ENCODE measurements around the gene EPHA6.

EPHA6 gene

GRCh38 chr3:96813820-96814650 lies at the start of gene EPHA6:
EPHA6 (plus strand) TSS chr3:96814594.
- no peak for DNase-seq

DNA sequence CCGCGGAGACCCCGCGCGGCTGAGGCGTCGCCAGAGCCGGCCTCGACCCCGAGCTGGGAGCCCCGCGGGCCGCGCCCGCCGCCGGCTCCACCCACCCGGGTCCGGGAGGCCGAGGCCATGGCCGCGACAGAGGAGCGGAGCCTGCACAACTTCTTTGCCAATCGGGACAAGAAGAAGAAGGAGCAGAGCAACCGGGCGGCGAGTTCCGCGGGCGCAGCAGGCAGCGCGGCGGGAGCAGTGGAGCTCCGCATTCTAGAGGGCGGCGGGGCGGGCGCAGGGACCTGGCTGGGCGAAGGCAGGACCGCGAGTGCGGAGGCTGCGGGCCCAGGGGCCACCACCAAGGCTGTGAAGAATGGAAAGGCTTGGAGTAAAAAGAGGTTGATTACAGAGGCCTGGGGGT lies 37.6 kb upstream of the EPHA6 start:
- no peak for DNase-seq

GRCh38 chr3:96779810-96780209 lies 34.6 kb upstream of the EPHA6 start:
- DNase-seq, result no peak

- no peak for DNase-seq
Observed at GRCh38 chr3:96796101-96796500, 18.3 kb upstream of the EPHA6 start.

- DNase-seq, result no peak
Observed at GRCh38 chr3:96803870-96804269, 10.5 kb upstream of the EPHA6 start.

GRCh38 chr3:96806341-96806740 lies 8.1 kb upstream of the EPHA6 start:
- no peak for DNase-seq

- no peak for DNase-seq
Observed at GRCh38 chr3:96813134-96813819, 1.1 kb upstream of the EPHA6 start.

GRCh38 chr3:96814651-96815567 lies 515 bp downstream of the EPHA6 start:
- DNase-seq, result no peak

GRCh38 chr3:96831175-96831574 lies 16.8 kb downstream of the EPHA6 start:
- no peak for DNase-seq

DNA sequence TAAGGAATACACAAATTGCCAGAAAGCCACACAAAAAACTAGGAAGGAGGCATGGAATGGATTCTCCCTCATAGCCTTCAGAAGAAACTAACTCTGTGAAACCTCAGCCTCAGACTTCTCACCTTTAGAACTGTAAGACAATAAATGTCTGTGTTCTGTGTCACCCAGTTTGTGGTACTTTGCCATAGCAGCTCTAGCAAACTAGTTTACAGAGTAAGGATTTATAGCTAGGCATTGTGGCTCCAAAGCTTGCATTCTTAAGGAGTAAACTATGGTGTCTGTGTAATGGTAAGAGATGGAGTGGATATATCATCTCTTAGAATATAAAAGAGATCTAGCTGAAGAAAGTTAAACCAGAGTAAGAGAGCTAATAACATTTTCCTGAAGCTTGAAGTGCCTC lies 18.9 kb downstream of the EPHA6 start:
- no peak for DNase-seq

DNA sequence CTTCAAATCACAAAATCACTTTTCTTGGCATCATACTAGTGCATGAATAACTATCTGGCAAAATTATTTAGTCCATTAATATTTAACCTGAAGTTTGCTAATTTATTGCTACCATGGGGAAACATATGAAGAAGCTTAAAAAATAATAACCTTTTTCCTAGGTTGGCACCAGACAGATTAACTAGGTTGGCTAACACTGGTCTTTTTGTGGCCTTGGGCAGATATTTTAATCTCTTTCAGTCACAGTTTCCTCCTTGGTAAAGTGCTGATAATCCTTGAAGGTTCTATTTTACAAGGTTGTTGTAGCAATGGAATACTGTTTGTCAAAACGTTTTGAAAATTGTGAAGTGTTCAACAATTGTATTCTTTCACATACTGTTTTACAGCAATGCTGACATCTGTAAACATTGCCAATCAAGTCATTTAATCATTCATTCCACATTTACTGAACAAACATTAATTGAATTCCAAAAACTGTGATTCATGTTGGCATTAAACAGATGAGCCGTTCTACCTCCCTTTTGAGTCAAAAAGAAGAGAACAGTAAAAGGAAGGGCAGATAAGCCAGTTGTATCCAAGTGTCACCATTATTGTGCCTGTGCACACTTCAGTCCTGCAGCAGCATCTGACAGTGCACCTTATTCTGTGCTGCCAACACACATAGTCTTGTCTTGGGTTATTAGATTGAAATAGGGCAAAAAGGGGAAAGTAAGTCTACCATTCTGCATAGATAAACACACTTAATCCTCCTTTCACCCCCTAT lies 21.9 kb downstream of the EPHA6 start:
- DNase-seq, result no peak

- no peak for DNase-seq
Observed at GRCh38 chr3:96843505-96844203, 29.3 kb downstream of the EPHA6 start.

DNA sequence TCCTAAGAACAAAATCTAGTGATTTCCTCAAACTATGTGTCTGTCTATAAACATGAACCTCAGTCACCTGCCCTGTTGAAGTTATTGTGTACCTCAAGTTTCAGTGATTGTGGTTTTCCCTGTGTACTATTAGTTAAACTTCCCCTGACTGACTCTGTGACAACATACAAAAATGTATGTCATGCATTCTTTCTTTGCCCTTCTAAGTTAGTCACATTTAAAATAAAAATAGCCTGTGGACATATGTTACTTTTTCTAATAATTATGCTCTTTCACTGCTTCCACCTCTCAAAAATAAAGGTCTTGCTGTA lies 29.8 kb downstream of the EPHA6 start:
- DNase-seq, result no peak

DNA sequence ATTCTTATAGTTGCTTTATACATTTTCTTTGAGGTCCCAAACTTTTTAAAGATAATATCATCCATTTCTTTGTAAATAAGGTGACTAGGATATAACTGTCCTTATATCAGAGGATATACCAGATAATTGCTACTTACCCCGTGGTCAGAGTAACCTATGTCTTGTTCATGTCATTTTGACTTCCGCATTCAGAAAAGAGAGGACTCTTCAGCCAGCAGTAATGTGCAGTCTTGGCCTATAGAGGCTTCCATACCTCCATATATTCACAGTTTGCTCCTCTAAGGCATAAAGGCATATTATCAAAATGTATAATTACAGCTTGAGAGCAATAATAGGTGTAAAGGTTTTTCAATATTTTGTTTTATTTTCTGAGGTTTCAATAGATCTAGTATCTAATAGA lies 38.5 kb downstream of the EPHA6 start:
- DNase-seq, result no peak

DNA sequence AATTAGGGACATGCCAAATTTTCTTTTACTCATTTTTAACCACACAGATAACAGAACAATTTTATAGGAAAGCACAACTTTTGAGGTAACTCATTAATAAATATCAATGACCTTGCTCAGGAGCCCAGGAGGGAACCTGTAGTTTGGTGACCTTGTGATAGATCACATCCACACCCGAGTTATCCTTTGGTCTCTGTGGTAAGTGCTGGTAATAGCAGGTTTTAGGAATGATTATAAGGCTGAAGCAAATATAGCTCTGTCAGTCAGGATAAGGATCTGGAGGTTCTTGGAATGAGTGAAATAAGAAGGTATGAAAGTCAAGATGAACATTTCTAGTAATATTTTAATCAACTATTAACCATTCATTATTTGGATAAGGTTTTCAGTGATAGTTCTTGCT lies 46.5 kb downstream of the EPHA6 start:
- no peak for DNase-seq

- peak; percentile 32 for DNase-seq
Observed at GRCh38 chr3:96863129-96863740, 48.8 kb downstream of the EPHA6 start.

GRCh38 chr3:96865605-96866004 lies 51.2 kb downstream of the EPHA6 start:
- no peak for DNase-seq

DNA sequence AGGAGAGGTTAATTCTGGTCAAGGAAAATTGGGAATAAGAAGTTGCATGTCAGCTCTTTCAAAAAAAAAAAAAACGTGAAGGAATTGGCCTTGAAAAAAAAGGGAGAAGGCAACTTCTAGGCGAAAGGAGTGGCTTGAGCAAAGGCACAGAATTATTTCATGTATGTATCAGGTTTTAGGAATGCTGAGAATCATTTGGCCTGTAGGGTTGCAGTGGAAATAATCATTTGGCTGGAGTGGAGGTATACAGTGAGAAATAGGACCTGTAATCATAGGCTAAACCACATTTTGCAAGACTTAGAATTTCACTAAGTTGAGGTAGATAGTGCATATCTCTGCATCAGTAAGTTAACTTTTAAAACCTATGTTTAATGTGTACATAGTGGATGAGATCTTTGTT lies 54.9 kb downstream of the EPHA6 start:
- DNase-seq, result no peak

DNA sequence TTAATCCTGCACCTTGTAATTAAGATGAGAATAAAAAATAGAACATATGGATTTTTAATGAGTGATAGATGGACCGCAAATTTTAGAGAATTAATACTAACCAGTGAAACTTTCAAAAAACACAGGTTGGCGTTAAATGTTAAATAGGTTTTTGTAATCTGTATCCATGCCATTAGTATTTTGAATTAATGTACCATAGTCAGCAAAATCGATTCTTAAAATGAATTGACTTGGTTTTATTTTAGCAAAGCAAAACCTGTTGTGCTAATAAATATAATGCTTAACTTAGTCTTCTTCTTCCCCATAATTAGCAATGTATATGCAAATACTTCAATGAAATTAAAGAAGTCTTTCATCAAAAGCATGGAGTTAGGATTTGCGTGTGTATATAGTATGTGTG lies 63.1 kb downstream of the EPHA6 start:
- no peak for DNase-seq

DNA sequence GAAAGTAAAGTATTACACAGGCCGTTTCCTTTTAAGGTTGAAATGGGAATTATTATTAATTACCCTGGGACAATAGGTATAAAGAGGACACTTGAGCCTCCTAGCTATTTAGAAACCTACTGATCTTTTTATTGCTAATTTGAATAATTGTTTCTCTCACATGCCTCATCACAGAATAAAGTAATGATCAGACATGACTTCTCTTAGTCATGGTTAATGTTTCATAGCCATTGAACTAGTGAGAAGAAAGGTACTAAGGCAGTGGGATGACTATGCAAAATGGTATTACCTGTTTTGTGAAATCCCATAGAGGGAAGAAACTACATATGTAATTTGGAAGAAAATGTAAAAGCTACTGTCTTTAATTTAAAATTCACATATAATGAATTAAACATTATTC lies 85.6 kb downstream of the EPHA6 start:
- DNase-seq, result no peak

DNA sequence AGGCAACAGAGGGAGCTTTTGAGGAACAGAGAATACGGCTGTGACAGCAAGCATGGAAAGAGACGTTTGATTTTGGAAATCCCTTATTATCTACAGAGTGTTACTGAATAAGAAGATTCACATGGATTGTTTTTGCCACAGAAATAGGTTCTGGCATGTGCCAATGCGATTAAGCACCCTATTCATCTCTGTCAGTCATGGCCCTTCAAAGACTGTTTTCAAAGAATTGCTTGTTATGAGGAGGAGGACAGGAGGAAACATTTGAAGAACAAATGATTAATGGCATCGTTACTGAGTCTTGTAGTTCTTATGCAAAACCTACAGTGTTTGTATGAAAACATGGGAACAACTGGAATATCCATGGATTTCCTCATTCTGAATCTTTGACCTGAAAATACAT lies 86.2 kb downstream of the EPHA6 start:
- no peak for DNase-seq

- no peak for DNase-seq
Observed at GRCh38 chr3:96915445-96915844, 101.1 kb downstream of the EPHA6 start.

Data from NCI-H1436 treated with DMSO at 0.1 percent for 48 hours (cell line).